HEK293 (cell line): Measurements from ENCODE around the gene LIPE.

Source experiments
- CTCF ChIA-PET: fragments of 350-600 bp; formaldehyde crosslinking; extraction: SDS; loops from one replicate; lab custom pipeline; 2021; ENCODE audit warnings: antibody characterized with exemption; lab: Yijun Ruan, JAX
- POLR2A ChIA-PET: fragments of 300-600 bp; formaldehyde crosslinking; extraction: SDS; loops from one replicate; lab custom pipeline; 2020; ENCODE audit warnings: antibody characterized with exemption, inconsistent platforms; lab: Yijun Ruan, JAX
- H3K27ac ChIP-seq: fragments of 200-500 bp; sonication (Bioruptor generic); 2 replicates; pipeline ENCODE4 v1.5.1; 2014; ENCODE audit warnings: low read depth, low read length, control low read depth, inconsistent platforms; ENCODE audit errors: extremely low read depth
- H3K36me3 ChIP-seq, 2 experiments: fragments of 200-500 bp in 1 of 2; sonication (Bioruptor generic) in 1 of 2; 1 replicate in 1 of 2; 2 replicates in 1 of 2; pipeline ENCODE4 v1.5.1; 2014 to 2017; ENCODE audit warnings: inconsistent platforms in 2 of 2, low read length in 2 of 2; ENCODE audit not compliant: control insufficient read depth in 2 of 2, insufficient read depth in 1 of 2
- H3K4me1 ChIP-seq: fragments of 200-500 bp; sonication (Bioruptor generic); 2 replicates; pipeline ENCODE4 v1.5.1; 2014; ENCODE audit warnings: mild to moderate bottlenecking, low read length, inconsistent platforms; ENCODE audit not compliant: control insufficient read depth, insufficient read depth
- H3K4me3 ChIP-seq: 2 replicates; pipeline ENCODE4 v1.5.1; 2011; ENCODE audit warnings: low read depth, mild to moderate bottlenecking, control low read depth, low read length, moderate library complexity
- H3K9me3 ChIP-seq: fragments of 200-500 bp; sonication (Bioruptor generic); 2 replicates; pipeline ENCODE4 v1.5.1; 2014; ENCODE audit warnings: low read depth, low read length, inconsistent platforms; ENCODE audit not compliant: control insufficient read depth, insufficient read depth
- FEZF1 ChIP-seq: fragments of 450-650 bp; formaldehyde crosslinking; IDR thresholded peaks from 2 replicates; pipeline ENCODE4 v1.5.1; 2016; ENCODE audit warnings: missing biosample characterization, missing genetic modification characterization
- SP2 ChIP-seq: fragments of 450-650 bp; formaldehyde crosslinking; IDR thresholded peaks from 2 replicates; pipeline ENCODE4 v1.5.1; 2016; ENCODE audit warnings: missing biosample characterization, missing genetic modification characterization
- SP3 ChIP-seq: fragments of 450-650 bp; formaldehyde crosslinking; IDR thresholded peaks from 2 replicates; pipeline ENCODE4 v1.5.1; 2016; ENCODE audit warnings: missing biosample characterization, missing genetic modification characterization
- SP7 ChIP-seq: fragments of 450-650 bp; formaldehyde crosslinking; IDR thresholded peaks from 2 replicates; pipeline ENCODE4 v1.5.1; 2016; ENCODE audit warnings: missing biosample characterization, missing genetic modification characterization
- TRIM28 ChIP-seq: IDR thresholded peaks from 2 replicates; pipeline ENCODE4 v1.6.1; 2011; ENCODE audit warnings: low read length, control low read depth, borderline replicate concordance
- WT1 ChIP-seq: fragments of 450-650 bp; formaldehyde crosslinking; IDR thresholded peaks from 2 replicates; pipeline ENCODE4 v1.5.1; 2016; ENCODE audit warnings: missing biosample characterization, missing genetic modification characterization
- ZBTB17 ChIP-seq: fragments of 450-650 bp; formaldehyde crosslinking; IDR thresholded peaks from 2 replicates; pipeline ENCODE4 v1.5.1; 2016; ENCODE audit warnings: missing biosample characterization, missing genetic modification characterization
- ZEB2 ChIP-seq: fragments of 450-650 bp; formaldehyde crosslinking; IDR thresholded peaks from 2 replicates; pipeline ENCODE4 v1.5.1; 2016; ENCODE audit warnings: missing biosample characterization, missing genetic modification characterization
- ZNF140 ChIP-seq: fragments of 450-650 bp; formaldehyde crosslinking; IDR thresholded peaks from 2 replicates; pipeline ENCODE4 v1.5.1; 2016; ENCODE audit warnings: missing biosample characterization, missing genetic modification characterization
- ZNF514 ChIP-seq: fragments of 450-650 bp; formaldehyde crosslinking; IDR thresholded peaks from 2 replicates; pipeline ENCODE4 v1.5.1; 2016; ENCODE audit warnings: missing biosample characterization, missing genetic modification characterization
- ZNF530 ChIP-seq: fragments of 450-650 bp; formaldehyde crosslinking; IDR thresholded peaks from 2 replicates; pipeline ENCODE4 v1.5.1; 2016; ENCODE audit warnings: low read depth, missing biosample characterization, missing genetic modification characterization
- ZNF596 ChIP-seq: fragments of 450-650 bp; IDR thresholded peaks from 2 replicates; pipeline ENCODE4 v1.5.0; 2018; ENCODE audit warnings: missing biosample characterization, mild to moderate bottlenecking, missing genetic modification characterization, moderate library complexity
- ZNF623 ChIP-seq: fragments of 450-650 bp; formaldehyde crosslinking; IDR thresholded peaks from 2 replicates; pipeline ENCODE4 v1.5.1; 2016; ENCODE audit warnings: missing biosample characterization, missing genetic modification characterization
- TF ChIP-seq, protein P1 (sequence below): fragments of 450-650 bp; formaldehyde crosslinking; IDR thresholded peaks from 2 replicates; pipeline ENCODE4 v1.5.1; 2016; ENCODE audit warnings: missing biosample characterization, missing genetic modification characterization
- TF ChIP-seq, protein P2 (sequence below): fragments of 450-650 bp; formaldehyde crosslinking; IDR thresholded peaks from 2 replicates; pipeline ENCODE4 v1.5.1; 2017; ENCODE audit warnings: missing biosample characterization, missing genetic modification characterization
- TF ChIP-seq, protein P3 (sequence below): fragments of 450-650 bp; formaldehyde crosslinking; IDR thresholded peaks from 2 replicates; pipeline ENCODE4 v1.5.1; 2017; ENCODE audit warnings: missing biosample characterization, missing genetic modification characterization
- TF ChIP-seq, protein P4 (sequence below): fragments of 450-650 bp; formaldehyde crosslinking; IDR thresholded peaks from 2 replicates; pipeline ENCODE4 v1.5.1; 2016; ENCODE audit warnings: missing biosample characterization, missing genetic modification characterization
- TF ChIP-seq, protein P5 (sequence below): fragments of 450-650 bp; formaldehyde crosslinking; IDR thresholded peaks from 2 replicates; pipeline ENCODE4 v1.5.1; 2016; ENCODE audit warnings: missing biosample characterization, missing genetic modification characterization
- TF ChIP-seq, protein P6 (sequence below): fragments of 450-650 bp; formaldehyde crosslinking; IDR thresholded peaks from 2 replicates; pipeline ENCODE4 v1.5.1; 2016; ENCODE audit warnings: missing biosample characterization, missing genetic modification characterization
- TF ChIP-seq, protein P7 (sequence below): fragments of 450-650 bp; formaldehyde crosslinking; IDR thresholded peaks from 2 replicates; pipeline ENCODE4 v1.5.1; 2016; ENCODE audit warnings: missing biosample characterization, missing genetic modification characterization

Gene LIPE

DNA sequence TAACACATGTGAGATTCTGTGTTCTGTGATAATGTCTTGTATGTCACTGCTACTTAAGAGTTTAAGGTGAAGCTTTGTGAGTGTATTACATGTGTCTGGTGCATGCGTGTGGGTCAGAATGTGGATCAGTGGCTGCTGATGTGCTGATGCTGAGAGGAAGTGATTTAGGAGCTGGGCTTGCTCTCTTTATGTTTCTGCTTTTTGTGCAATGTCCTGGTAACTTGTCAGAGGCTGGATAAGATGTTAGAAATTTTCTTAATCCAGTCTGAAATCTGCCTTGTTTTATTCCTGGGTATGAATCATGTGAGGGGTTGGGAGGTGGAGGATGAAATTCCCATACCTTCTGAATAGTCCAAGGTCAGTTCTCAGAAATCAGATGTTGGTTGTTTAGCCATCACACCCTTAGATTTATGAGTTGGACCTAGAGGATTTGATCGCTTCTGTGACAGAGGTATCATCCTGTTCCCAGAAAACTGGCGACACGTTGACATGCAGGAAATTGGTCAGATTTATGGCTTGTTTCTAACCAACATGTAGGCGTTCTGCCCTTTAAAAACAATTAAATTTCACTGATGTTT lies 40.1 kb upstream of the LIPE start:
- H3K4me3 ChIP-seq = no peak overlapping the region

DNA sequence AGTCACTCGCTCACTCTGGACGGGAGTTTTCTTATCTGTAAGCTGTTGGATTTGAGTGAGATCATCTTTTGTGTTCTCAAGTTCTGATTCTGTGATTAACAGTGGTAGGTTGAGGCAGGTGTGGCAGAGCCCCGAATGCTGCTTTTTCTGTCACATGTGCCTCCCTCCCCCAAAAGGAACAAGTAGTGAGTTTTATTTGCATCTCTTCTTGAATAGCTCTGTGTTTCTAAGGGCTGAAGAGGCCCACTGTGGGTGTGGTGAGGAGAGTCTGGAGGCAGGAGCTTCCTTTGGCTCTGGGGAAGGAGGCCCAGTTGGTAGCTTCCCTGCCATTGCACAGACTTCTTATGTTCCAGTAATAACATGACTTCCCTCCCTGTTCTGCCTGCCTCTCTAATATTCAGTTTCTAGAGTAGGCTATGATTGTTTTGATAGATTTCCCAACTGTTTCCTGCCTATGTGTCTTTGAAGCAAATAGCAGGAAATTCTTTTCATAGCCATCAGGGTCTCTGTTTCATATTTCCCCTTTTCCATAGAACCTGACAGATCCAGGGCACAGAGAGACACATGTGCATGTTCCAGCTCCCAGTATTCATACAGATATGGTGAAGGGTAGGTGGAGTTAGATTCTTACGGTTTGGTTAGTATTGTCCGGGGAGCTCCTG lies 39.5 kb upstream of the LIPE start:
- peaks cover 22% of the 10 kb centered on the region for H3K4me1 ChIP-seq

More for the DNA sequence above, 40.1 kb upstream of the LIPE start:
- CTCF ChIA-PET = interaction anchor here (0.7 to 2.8 kb wide), 14 partner anchors 12 to 335 kb away, joined by 3 to 24 read pairs (median 4); partner anchors contain the start of gene CEACAM1
- no peaks in the 10 kb centered on the region for H3K9me3 ChIP-seq
- TF ChIP-seq ZNF140 (tag by site-specific recombination) = no peak
- no peak for TF ChIP-seq ZNF514
- TF ChIP-seq, protein P1, sequence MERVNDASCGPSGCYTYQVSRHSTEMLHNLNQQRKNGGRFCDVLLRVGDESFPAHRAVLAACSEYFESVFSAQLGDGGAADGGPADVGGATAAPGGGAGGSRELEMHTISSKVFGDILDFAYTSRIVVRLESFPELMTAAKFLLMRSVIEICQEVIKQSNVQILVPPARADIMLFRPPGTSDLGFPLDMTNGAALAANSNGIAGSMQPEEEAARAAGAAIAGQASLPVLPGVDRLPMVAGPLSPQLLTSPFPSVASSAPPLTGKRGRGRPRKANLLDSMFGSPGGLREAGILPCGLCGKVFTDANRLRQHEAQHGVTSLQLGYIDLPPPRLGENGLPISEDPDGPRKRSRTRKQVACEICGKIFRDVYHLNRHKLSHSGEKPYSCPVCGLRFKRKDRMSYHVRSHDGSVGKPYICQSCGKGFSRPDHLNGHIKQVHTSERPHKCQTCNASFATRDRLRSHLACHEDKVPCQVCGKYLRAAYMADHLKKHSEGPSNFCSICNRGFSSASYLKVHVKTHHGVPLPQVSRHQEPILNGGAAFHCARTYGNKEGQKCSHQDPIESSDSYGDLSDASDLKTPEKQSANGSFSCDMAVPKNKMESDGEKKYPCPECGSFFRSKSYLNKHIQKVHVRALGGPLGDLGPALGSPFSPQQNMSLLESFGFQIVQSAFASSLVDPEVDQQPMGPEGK = no peak
- TF ChIP-seq ZNF596 (tag by site-specific recombination) = no peak
- no peak for TF ChIP-seq ZNF530
- TF ChIP-seq ZBTB17 = peak; percentile 33; the same call in 1 of the 2 replicates
- TF ChIP-seq, protein P2, sequence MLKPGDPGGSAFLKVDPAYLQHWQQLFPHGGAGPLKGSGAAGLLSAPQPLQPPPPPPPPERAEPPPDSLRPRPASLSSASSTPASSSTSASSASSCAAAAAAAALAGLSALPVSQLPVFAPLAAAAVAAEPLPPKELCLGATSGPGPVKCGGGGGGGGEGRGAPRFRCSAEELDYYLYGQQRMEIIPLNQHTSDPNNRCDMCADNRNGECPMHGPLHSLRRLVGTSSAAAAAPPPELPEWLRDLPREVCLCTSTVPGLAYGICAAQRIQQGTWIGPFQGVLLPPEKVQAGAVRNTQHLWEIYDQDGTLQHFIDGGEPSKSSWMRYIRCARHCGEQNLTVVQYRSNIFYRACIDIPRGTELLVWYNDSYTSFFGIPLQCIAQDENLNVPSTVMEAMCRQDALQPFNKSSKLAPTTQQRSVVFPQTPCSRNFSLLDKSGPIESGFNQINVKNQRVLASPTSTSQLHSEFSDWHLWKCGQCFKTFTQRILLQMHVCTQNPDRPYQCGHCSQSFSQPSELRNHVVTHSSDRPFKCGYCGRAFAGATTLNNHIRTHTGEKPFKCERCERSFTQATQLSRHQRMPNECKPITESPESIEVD = no peak
- no peak for TF ChIP-seq SP2 (tag by site-specific recombination)
- 0 out of 2 replicates have a peak, but pooled peaks have one; percentile 11 for TF ChIP-seq SP7 (tag by site-specific recombination)
- TF ChIP-seq FEZF1 (tag by site-specific recombination) = no peak
- TF ChIP-seq, protein P3, sequence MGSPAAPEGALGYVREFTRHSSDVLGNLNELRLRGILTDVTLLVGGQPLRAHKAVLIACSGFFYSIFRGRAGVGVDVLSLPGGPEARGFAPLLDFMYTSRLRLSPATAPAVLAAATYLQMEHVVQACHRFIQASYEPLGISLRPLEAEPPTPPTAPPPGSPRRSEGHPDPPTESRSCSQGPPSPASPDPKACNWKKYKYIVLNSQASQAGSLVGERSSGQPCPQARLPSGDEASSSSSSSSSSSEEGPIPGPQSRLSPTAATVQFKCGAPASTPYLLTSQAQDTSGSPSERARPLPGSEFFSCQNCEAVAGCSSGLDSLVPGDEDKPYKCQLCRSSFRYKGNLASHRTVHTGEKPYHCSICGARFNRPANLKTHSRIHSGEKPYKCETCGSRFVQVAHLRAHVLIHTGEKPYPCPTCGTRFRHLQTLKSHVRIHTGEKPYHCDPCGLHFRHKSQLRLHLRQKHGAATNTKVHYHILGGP = no peak
- no peak for TF ChIP-seq SP3 (tag by site-specific recombination)
- TF ChIP-seq, protein P4, sequence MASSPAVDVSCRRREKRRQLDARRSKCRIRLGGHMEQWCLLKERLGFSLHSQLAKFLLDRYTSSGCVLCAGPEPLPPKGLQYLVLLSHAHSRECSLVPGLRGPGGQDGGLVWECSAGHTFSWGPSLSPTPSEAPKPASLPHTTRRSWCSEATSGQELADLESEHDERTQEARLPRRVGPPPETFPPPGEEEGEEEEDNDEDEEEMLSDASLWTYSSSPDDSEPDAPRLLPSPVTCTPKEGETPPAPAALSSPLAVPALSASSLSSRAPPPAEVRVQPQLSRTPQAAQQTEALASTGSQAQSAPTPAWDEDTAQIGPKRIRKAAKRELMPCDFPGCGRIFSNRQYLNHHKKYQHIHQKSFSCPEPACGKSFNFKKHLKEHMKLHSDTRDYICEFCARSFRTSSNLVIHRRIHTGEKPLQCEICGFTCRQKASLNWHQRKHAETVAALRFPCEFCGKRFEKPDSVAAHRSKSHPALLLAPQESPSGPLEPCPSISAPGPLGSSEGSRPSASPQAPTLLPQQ (tag by site-specific recombination) = no peak
- TF ChIP-seq, protein P5, sequence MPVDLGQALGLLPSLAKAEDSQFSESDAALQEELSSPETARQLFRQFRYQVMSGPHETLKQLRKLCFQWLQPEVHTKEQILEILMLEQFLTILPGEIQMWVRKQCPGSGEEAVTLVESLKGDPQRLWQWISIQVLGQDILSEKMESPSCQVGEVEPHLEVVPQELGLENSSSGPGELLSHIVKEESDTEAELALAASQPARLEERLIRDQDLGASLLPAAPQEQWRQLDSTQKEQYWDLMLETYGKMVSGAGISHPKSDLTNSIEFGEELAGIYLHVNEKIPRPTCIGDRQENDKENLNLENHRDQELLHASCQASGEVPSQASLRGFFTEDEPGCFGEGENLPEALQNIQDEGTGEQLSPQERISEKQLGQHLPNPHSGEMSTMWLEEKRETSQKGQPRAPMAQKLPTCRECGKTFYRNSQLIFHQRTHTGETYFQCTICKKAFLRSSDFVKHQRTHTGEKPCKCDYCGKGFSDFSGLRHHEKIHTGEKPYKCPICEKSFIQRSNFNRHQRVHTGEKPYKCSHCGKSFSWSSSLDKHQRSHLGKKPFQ (tag by site-specific recombination) = no peak
- POLR2A ChIA-PET = interaction anchor here (0.6 to 1.6 kb wide), 2 partner anchors 13 to 71 kb away, joined by 3 to 4 read pairs; no protein-coding TSS in a partner anchor
- H3K27ac ChIP-seq = peak overlapping the region; percentile 25; the same call in 1 of the 2 replicates
- H3K4me1 ChIP-seq = peaks cover 28% of the 10 kb centered on the region
- no peaks in the 10 kb centered on the region for H3K36me3 ChIP-seq

More for the DNA sequence above, 39.5 kb upstream of the LIPE start:
- no peaks in the 10 kb centered on the region for H3K9me3 ChIP-seq
- H3K27ac ChIP-seq = peak overlapping the region; percentile 25; the same call in 1 of the 2 replicates
- ChIA-PET POLR2A (interaction anchor here (0.6 to 1.6 kb wide), 2 partner anchors 12 to 70 kb away, joined by 3 to 4 read pairs; no protein-coding TSS in a partner anchor), CTCF (interaction anchor here (0.5 to 2.8 kb wide), 14 partner anchors 12 to 959 kb away, joined by 3 to 24 read pairs (median 4); partner anchors contain the start of gene CEACAM1)
- H3K4me3 ChIP-seq = no peak overlapping the region
- TF ChIP-seq ZEB2 (tag by site-specific recombination) (no peak), WT1 (tag by site-specific recombination) (no peak), ZNF623 (tag by site-specific recombination) (no peak), TRIM28 (peak; percentile 62; the same call in 1 of the 2 replicates)
- TF ChIP-seq, protein P6, sequence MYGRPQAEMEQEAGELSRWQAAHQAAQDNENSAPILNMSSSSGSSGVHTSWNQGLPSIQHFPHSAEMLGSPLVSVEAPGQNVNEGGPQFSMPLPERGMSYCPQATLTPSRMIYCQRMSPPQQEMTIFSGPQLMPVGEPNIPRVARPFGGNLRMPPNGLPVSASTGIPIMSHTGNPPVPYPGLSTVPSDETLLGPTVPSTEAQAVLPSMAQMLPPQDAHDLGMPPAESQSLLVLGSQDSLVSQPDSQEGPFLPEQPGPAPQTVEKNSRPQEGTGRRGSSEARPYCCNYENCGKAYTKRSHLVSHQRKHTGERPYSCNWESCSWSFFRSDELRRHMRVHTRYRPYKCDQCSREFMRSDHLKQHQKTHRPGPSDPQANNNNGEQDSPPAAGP = 0 out of 2 replicates have a peak, but pooled peaks have one; percentile 24
- TF ChIP-seq, protein P7, sequence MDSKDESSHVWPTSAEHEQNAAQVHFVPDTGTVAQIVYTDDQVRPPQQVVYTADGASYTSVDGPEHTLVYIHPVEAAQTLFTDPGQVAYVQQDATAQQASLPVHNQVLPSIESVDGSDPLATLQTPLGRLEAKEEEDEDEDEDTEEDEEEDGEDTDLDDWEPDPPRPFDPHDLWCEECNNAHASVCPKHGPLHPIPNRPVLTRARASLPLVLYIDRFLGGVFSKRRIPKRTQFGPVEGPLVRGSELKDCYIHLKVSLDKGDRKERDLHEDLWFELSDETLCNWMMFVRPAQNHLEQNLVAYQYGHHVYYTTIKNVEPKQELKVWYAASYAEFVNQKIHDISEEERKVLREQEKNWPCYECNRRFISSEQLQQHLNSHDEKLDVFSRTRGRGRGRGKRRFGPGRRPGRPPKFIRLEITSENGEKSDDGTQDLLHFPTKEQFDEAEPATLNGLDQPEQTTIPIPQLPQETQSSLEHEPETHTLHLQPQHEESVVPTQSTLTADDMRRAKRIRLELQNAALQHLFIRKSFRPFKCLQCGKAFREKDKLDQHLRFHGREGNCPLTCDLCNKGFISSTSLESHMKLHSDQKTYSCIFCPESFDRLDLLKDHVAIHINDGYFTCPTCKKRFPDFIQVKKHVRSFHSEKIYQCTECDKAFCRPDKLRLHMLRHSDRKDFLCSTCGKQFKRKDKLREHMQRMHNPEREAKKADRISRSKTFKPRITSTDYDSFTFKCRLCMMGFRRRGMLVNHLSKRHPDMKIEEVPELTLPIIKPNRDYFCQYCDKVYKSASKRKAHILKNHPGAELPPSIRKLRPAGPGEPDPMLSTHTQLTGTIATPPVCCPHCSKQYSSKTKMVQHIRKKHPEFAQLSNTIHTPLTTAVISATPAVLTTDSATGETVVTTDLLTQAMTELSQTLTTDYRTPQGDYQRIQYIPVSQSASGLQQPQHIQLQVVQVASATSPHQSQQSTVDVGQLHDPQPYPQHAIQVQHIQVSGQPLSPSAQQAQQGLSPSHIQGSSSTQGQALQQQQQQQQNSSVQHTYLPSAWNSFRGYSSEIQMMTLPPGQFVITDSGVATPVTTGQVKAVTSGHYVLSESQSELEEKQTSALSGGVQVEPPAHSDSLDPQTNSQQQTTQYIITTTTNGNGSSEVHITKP (tag by site-specific recombination) = peak; percentile 46; the same call in 1 of the 2 replicates
- no peaks in the 10 kb centered on the region for H3K36me3 ChIP-seq
